GM19463 (cell line): ENCODE results near the gene BORCS8.
"Not testable (repeated sequence)": the region's sequence is repeated elsewhere in the genome, so short reads cannot be mapped to it uniquely, and the experiment has no call there.

Experiments
- ATAC-seq: cut with Tn5 transposase; IDR thresholded peaks from one replicate; pipeline ENCODE4 v1.9.1; 2021; ENCODE audit warnings: mild to moderate bottlenecking, moderate library complexity; ENCODE audit not compliant: unreplicated experiment

BORCS8 gene

DNA sequence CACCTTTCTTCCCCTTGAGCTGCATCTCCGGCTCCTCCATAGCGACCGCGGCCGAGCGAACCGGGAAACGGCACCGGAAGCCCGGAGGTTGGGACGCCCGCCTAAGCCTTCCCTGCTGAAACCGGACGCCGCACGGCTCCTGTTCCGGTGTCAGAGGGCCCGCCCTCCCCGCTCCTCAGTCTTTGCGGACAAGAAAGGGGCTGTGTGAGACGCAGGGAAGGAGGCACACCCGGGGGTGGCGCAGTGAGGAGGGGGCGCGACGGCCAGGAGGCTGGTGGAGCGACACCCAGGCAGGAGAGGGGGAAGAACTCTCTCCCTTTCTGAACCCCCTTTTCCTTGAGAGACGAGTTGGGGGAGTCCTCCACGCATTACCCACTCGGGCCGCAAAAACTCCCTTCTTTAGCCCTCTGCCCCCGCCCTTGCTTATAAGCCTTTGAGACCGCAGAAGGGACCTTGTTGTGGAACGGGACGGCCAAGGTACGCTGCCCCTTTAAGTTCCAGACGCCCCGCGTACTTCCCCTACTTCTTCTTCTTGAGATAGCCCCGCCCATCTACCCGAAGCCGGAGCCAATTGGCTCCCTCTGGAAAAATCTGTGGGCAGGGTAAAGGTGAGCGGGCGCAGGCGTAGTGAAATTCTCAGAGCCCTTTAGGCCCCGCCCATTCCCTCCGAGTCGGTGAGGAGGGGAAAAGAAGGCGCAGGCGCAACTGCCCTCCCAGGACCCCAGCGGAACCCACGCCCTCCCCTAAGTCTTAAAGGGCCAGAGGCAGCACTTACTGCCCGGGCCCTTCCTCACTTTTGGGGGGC lies at the start of gene BORCS8, which contains the start of gene RFXANK:
Gene BORCS8, minus strand, starts transcription at position 75 of the 805 bp plus-strand sequence. Its CDS starts 35 bp downstream, at position 40.
Gene RFXANK, plus strand, starts transcription at position 181 of the 805 bp plus-strand sequence. CDS start 1,689 bp downstream, outside the sequence.
- peak; percentile 88 for ATAC-seq

DNA sequence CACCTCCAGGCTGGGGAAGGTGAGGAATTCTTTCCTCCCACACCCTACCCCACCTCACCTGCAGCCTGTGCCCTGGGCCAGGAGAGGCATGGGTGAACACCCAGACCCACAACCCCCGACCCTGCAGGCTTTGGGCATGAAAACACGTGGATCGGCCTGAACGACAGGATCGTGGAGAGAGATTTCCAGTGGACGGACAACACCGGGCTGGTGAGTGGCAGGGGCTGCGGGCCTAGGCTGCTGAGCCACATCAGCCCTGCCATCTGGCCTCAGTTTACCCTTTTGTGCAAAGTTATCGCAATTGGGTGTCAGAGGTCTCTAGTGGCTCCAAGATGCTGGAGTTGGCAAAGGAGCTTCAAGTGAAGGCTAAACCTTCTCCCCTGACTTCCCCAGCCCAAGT lies 48.5 kb upstream of the BORCS8 start:
- no peak for ATAC-seq

DNA sequence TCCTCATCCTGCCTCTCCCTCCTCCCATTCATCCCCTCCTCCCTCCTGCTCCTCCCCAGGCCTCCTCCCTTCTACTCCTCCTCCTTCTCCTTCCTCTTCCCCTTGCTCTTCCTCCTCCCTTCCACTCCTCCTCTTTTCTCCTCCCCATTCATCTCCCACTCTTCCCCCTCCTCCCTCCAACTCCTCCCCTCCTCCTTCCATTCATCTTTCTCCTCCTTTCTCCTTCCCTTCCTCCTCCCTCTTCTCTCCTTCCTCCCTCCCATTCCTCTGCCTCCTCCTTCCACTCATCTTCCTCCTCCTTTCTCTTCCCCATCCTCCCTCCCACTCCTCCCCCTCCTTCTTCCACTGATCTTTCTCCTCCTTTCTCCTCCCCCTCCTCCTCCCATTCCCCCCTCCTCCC lies 47.7 kb upstream of the BORCS8 start:
- ATAC-seq, result no peak

DNA sequence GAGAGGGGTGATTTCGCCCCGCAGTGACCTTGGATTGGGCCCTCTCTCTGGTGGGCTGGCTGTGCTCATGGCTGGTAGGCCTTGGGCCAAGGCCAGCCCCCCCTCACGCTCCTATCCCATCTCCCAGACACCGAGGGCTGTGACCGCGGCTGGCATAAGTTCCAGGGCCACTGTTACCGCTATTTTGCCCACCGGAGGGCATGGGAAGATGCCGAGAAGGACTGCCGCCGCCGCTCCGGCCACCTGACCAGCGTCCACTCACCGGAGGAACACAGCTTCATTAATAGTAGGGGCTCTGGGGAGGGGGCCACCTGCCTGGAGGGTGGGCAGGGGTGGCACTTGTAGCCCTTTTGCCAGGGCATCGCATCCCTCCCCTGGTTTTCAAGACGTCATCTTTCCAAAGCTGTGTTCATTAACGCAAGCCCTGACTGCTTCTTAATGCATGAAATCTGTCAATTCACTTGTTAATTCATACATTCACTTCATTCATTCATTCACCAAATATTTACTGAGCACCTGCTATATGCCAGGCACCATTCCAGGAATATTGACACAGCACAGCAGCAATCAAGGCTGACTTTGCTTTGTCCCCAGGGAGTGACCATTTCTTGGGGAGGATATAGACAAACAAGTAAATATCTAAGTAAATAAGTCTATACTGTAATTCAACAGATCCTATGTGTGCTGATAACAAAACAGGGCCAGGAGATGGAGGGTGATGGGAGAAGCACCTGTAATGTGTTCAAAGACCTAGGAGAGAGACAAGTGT lies 46.4 kb upstream of the BORCS8 start:
- no peak for ATAC-seq

DNA sequence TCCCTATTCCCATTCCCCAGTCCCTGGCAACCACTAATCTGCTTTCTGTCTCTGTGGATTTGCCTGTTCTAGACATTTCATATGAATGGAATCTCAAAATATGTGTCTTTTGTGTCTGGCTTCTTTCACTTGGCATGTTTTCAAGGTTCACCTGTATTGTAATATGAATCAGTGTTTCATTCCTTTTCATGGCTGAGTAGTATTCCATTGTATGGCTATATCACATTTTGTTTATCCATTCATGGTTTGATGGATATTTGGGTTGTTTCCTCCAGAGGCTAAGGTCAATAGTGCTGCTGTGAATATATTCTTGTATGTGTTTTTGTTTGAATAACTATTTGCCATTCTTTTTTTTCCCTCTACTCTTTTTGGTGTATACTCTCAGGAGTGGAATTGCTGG lies 44.2 kb upstream of the BORCS8 start:
- no peak for ATAC-seq

DNA sequence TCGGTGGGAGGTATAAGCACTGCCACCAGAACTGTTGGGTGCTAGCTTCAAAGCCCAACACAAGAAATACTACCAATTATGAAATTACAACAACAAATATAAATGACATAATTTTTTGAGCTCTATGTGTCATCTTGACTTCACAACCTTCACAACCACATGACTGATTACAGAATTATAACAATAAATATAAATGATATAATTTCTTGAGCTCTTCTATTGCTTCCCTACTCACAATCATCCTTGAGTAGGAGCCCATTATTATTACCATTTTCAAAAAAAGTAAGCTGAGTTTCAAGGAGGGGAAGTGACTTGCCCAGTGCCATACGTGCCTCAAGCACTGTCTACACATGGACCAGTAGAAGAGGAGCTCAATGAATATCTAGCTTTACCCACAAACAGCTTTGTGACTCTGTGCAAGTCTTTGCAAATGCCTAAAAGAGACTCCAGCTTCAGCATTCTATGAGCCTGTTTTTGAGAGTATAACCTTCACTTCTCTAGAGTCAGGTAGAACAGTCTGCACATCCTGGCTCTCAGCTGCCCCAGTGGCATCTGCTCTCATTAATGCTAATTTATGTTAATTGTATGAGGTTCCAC lies 42.4 kb upstream of the BORCS8 start:
- no peak for ATAC-seq

DNA sequence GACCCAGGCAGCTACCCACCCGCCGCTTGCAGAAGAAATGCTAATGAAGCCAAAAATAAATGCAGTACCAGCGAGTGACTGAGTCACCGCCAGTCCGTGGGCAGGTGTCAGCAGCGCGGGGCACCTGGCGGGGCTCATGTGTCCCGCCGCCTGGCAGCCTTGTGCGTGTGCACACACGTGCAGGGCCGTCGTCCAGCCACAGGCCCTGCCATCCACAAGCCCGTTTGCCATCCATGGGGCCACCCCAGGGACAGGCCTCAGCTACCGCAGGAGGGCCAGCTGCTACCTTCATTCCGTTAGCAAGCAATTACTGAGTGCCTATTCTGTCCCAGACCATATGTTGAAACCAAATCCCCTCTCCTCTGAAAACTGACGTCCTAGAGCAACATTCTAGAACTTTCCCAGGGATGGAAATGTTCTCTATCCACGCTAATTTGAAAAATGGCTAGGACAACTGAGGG lies 40.3 kb upstream of the BORCS8 start:
- no peak for ATAC-seq

DNA sequence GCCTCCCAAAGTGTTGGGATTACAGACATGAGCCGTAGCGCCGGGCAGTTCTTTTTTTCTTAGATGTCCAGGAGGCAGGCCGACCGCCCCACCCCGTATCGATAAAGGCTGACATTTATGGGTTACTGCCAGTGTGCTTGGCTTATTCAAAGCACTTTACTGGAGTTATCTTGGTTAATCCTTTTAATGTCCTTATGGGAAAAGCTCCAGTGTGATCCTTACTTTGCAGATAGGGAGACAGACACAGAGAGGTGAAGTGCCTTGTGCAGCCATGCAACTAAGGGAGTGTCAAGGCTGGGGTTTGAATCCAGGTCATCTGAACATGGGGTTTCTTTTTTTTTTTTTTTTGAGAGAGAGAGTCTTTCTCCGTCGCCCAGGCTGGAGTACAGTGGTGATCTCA lies 39.0 kb upstream of the BORCS8 start:
- ATAC-seq, result no peak

DNA sequence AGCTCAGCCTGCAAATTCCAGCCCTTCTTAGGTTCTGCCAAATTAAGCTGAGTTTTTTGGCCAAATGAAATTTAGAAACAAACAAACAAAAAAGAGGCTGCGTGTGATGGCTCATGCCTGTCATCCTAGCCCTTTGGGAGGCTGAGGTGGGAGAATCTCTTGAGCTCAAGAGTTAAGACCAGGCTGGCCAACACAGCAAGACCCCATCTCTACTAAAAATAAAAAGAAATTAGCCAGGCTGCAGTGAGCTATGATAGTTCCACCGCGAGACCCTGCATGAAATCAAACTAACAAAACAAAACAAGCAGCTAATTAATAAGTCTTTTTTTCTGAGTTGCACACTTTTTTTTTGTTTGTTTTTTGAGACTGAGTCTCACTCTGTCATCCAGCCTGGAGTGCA lies 37.7 kb upstream of the BORCS8 start:
- no peak for ATAC-seq

DNA sequence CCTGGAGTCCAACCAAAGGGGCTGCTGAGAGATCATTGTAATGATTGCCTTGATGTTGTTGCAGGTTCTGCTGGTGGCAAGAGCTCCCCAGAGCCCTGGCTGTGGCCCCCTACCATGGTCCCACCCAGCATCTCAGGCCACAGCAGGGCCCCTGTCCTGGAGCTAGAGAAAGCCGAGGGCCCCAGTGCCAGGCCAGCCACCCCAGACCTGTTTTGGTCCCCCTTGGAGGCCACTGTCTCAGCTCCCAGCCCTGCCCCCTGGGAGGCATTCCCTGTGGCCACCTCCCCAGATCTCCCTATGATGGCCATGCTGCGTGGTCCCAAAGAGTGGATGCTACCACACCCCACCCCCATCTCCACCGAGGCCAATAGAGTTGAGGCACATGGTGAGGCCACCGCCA lies 35.3 kb upstream of the BORCS8 start:
- ATAC-seq, result no peak

DNA sequence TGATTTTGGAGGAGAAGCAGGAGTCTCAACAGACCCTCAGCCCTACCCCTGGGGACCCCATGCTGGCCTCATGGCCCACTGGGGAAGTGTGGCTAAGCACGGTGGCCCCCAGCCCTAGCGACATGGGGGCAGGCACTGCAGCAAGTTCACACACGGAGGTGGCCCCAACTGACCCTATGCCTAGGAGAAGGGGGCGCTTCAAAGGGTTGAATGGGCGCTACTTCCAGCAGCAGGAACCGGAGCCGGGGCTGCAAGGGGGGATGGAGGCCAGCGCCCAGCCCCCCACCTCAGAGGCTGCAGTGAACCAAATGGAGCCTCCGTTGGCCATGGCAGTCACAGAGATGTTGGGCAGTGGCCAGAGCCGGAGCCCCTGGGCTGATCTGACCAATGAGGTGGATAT lies 34.7 kb upstream of the BORCS8 start:
- ATAC-seq, result no peak

DNA sequence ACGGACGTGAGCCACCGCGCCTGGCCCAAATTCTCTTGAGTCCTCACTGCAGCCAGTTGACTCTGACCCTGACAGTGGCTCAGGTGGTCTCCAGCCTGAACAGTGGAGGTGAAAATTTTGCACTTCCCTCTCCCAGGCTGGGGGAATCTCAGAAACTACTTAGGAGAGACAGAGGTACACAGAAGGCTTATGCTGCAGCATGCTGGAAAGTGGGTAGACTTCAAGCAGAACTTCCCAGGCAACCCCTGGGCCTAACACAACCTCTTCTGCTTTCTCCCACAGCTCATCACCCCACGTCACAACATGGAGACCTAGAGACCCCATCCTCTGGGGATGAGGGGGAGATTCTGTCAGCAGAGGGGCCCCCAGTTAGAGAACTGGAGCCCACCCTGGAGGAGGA lies 34.3 kb upstream of the BORCS8 start:
- no peak for ATAC-seq

DNA sequence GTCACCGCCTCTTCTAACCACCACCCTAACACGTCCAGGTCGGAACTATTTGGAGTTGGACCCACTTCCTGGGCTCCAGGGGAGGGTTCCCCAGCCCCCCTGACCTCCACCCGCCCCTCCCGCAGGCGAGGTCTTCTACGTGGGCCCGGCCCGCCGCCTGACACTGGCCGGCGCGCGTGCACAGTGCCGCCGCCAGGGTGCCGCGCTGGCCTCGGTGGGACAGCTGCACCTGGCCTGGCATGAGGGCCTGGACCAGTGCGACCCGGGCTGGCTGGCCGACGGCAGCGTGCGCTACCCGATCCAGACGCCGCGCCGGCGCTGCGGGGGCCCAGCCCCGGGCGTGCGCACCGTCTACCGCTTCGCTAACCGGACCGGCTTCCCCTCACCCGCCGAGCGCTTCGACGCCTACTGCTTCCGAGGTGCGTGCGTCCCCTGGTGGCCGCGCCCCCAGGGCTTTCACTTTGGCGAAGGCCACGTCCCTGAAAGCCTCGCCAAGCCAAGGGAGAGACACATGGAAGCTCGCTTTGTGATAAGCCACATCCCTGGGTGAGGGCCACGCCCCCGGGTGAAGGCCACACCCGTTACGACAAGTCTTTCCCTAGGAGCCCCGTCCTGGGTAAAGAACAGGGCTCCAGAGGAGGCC lies 33.0 kb upstream of the BORCS8 start:
- ATAC-seq, result no peak

DNA sequence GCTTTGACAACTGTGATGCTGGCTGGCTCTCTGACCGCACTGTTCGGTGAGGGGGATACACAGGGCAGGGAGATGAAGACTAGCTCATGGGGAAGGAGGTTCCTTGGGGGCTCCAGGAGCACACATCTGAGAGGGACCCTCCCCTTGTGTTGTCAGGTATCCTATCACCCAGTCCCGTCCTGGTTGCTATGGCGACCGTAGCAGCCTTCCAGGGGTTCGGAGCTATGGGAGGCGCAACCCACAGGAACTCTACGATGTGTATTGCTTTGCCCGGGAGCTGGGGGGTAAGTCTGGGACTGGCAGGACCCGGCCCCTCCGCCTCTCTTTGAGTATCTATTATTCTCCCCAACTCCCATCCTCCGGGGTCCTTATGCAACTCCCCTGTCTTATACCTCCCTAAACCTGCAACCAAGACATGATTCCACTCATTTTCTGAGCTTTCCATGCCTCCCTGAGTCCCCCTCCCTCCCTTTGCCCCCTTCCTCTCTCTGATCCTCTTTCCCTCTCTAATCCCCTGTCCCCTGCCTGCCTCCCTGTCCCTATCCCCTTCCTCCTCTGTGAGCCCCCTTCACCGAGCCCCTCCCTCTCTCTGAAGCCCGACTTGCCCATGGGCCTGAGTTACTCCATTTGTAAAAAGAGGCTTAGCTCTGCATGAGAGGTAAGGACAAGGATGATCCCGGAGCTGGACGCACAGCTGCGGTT lies 32.3 kb upstream of the BORCS8 start:
- ATAC-seq, result no peak

DNA sequence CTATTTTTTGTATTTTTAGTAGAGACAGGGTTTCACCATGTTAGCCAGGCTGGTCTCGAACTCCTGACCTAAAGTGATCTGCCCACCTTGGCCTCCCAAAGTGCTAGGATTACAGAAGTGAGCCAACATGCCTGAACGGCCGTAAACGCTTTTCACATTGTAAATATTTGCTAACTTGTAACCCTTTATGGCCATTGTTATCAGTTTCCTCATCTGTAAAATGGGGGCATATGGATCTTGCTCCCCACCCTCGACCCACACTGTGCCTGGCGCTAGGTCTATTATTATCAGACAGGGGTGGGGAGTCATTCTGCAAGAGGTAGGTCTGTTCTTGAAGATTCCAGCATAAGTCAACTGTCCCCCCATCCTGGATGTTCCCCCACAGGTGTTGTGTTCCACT lies 31.7 kb upstream of the BORCS8 start:
- ATAC-seq, result no peak

DNA sequence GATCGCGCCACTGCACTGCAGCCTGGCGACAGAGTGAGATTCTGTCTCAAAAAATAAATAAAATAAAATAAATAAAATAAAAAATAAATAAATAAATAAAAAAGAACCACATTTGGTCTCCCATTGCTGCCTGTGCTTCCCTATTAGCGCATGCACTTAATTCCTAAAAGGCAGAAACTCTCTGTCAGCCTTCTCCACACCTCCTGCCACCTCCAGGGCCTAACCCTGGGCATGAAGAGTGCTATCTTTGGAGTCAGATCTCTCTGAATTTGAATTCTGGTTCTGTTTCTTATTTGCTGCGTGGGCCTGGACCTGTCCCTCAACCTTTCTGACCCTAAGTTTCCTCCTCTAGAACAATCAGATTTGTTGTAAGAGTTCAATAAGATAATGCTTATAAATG lies 31.1 kb upstream of the BORCS8 start:
- no peak for ATAC-seq

DNA sequence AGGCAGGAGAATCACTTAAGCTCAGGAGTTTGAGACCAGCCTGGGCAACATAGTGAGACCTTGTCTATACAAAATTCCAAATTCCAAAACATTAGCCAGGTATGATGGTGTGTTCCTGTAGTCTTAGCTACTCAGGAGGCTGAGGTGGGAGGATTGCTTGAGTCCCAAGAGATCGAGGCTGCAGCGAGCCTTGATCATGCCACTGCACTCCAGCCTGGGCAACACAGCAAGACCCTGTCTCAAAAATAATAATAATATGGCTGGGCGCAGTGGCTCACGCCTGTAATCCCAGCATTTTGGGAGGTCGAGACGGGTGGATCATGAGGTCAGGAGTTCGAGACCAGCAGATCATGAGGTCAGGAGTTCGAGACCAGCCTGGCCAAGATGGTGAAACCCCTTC lies 29.0 kb upstream of the BORCS8 start:
- not testable (repeated sequence) for ATAC-seq

DNA sequence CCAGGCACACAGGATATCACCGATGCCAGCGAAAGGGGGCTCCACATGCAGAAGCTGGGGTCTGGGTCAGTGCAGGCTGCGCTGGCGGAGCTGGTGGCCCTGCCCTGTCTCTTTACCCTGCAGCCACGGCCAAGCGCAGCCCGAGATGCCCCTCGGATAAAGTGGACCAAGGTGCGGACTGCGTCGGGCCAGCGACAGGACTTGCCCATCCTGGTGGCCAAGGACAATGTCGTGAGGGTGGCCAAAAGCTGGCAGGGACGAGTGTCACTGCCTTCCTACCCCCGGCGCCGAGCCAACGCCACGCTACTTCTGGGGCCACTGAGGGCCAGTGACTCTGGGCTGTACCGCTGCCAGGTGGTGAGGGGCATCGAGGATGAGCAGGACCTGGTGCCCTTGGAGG lies 27.0 kb upstream of the BORCS8 start:
- ATAC-seq, result no peak

DNA sequence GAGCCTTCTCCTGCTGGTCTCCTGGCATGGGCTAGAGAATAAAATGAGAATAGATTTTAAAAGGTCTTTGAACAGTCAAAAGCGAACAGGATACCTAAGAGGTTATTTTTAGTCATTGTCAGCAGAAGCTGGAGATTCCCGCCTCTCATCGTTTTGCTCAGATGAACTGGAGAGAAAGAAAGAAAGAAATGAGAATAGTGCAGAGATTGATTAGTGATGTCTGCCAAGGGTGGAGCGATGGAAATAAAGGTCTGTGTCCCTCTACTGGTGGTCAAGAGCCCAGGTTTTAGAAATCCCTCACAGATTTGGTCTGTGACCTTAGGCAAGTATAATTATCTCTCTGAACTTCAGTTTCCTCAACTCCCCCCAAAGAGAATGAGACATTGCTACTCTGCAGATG lies 25.1 kb upstream of the BORCS8 start:
- no peak for ATAC-seq

DNA sequence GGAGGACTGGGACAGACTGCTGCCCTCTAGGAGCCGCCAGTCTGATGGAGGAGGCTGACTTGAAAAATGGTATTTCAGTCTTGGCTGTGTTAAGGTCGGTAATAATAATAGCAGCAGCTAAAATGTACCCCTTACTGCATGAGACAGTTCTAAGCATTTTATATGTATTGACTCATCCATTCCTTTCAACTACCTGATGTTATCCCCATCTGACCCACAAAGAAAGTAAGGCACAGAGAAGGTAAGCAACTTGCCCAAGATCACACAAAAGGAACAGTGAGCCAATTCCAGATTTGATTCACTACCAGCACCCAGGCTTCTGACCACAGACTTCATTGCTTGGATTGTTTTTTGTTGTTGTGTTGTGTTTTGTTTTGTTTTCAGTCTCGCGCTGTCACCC lies 23.8 kb upstream of the BORCS8 start:
- ATAC-seq, result no peak

DNA sequence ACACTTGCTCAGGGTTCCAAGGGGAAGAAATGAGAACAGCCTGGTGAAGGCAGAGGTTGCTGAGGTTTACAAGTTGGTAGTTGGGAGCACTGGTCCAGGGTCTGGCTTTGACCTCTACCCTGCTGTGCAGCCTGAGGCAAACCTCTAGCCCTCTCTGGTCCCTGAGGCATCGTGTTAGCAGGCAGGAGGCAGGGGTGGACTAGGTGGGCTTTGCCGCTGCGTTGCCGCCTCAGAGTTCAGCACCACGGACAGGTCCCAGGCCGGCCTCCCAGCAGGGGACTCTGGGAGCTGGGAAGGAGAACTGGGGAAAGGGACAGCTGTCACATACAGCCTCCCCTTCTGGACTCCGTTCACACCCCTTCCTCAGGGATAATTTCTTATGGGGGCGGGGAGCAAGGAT lies 22.9 kb upstream of the BORCS8 start:
- no peak for ATAC-seq
